Colon (tissue), 2 donors: ENCODE data around the gene ADK.

Experiments
- FAIRE-seq: peaks from 2 replicates; lab custom pipeline; 2012; peaks lifted over from hg19 to GRCh38; lab: Jason Lieb, UNC
- donor health status: control.
- donor health status: control.

Gene ADK

DNA sequence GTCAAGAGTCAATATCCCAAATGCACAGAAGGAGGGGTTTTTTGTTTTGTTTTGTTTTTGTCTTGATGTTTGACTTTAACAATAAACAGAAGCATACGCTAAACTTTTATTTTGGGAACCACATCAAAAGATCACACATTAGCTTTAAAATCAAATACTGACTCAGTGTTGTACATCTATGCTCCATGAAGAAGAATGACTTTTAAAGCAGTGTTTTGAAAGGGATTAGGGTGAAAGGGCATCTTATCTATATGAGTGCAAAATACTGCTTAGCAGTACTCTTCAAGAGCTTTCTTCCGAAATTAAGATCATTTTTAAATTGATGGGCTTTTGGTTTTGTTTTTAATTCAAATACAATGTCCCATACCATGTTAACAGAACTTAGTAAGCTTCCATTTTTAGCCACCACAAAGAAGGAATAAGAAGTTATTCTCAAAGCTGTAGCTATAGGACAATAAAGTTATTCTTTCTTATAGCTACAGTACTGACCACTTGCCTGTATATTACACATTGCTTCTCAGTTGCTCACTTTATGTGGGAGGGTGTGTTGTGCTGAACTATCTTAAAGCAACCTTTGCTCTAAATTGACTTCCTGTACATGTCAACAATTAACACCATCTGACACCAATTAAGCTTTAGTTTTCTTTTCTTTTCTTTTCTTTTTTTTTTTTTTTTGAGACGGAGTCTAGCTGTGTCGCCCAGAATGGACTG lies 531.1 kb downstream of the ADK start:
- peak; percentile 80 for FAIRE-seq

DNA sequence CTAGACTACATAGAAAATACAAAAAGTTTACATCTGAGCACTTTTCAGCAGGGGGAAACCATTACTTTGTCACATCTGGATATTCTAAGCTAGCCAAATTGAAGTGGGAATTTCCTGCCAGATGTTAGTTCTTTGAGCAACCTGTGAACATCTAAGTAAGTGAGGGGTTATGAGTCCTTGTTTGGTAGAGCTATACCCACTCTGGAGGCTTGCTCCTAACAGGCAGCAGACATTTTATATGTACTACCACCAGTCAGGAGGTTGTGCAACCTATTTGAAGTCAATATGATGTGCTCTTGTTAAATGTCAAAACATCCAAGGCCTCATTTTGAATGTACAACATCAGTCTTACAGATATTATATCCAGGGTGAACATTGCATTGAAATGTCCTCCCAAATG lies 532.0 kb downstream of the ADK start:
- FAIRE-seq, result no peak

DNA sequence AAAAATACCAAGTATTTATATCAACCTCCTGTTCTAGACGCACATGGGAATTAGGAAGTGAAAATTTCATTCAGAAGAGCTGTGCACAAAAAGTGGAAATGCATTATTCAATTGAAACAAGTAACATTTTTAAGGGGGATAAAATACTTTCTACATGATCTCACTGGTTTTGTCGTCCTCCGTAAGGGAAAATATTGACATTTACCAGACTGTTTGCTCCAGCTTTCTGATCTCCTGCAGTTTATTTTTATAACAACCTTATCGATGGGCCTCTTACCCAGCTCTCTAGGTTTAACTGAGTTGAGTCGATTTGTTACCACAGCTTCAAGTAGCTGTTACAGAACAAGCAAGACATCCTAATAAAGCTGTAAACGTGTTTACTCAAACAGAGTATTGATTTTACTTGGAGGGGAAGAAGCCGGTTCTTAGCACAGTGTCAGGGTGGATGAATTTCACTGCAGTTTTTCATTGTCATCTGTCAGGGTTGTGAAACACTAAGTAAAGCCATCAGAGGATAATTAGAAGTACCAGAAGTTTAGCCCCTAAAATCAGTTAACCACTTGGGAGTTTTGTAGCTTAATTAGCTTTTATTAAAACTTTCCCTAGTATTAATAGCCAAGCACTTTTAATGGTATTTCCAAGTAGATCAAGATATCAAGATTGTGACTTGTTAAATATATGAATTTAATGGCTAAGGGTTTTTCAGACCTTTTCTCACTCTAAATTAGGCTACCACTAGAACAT lies 532.8 kb downstream of the ADK start:
- FAIRE-seq, result peak; percentile 10

DNA sequence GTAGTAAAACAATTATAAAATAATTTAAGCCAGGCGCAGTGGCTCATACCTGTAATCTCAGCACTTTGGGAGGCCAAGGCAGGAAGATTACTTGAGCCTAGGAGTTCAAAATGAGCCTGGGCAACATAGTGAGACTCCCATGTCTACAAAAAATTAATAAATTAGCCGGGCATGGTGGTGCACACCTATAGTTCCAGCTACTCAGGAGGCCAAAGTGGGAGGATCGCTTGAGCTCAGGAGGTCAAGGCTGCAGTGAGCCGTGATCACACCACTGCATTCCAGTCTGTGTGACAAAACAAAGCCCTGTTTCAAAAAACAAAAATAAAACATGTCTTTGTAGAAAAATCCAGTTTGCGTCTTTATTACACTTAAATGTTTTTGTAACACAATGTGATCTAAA lies 533.4 kb downstream of the ADK start:
- FAIRE-seq, result no peak

- FAIRE-seq, result no peak
These were observed 534.5 kb downstream of the ADK start for GRCh38 chr10:74685564-74685963.

GRCh38 chr10:74690393-74690792 lies 539.4 kb downstream of the ADK start:
- FAIRE-seq, result no peak

DNA sequence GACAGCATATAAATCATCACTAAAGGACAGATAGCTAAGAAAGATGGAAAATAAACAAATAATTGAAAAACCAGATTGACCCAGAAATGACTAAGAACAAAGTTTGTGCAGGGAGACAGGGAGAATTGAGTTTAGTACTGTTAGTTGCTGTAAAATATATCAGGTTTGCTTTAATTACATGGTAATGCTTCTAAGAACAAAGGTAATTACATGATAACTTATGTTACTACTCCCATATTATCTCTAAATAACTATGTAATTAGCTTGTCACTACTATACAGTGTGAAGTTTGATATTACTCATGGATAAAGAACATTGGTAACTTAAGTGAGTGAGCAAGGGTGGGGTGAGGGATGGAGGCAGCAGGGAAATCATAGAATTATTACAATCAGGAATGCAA lies 540.1 kb downstream of the ADK start:
- FAIRE-seq, result no peak

DNA sequence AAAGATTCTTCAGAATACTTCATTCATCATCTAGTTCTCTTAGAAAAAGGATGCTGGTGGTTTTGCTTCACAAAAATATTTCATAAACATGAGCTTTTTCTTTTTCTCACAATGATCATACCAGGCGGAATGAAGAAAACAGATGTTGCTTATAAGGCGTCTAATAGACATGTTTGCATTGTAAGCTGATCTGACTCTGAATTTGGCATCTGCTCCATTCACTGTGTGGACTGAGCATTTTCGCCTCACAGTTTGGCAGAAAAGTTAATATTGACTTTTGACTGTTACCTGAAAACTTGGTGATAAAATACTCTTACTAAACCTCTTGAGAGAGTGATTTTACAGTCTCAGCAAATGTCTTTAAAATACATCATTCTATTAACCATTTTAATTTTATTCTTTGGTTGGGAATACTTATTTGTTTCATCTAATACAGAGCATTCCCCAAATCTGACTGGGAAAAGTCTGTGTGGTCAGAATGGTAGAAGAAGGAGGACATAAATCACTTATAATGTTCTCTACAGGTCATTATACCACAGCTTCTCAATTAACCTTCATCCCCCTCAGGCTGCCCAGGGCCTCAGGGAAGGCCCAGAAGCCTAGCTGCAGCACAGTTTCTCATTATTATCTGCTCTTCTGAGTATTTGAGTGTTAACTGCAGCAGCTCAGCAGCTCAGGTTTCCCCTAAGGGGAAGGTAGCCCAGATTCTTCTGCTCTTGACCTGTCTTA lies 553.8 kb downstream of the ADK start:
- no peak for FAIRE-seq

GRCh38 chr10:74705358-74705980 lies 554.4 kb downstream of the ADK start:
- FAIRE-seq, result no peak

GRCh38 chr10:74706966-74707365 lies 555.9 kb downstream of the ADK start:
- FAIRE-seq, result no peak

DNA sequence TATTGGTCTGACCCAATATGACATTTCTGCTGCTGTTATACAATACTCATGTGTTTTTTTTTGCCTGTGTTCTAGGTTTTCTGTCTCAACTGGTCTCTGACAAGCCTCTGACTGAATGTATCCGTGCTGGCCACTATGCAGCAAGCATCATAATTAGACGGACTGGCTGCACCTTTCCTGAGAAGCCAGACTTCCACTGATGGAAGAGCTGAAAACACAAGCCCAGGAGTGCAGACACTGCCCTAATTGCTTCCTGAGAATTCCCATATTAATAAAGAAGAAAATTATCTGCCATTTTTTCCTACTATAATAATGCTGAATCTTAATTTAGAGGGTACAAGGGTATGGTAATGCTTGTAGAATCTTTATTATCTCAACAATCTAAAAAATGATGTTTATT lies 557.2 kb downstream of the ADK start:
- no peak for FAIRE-seq

DNA sequence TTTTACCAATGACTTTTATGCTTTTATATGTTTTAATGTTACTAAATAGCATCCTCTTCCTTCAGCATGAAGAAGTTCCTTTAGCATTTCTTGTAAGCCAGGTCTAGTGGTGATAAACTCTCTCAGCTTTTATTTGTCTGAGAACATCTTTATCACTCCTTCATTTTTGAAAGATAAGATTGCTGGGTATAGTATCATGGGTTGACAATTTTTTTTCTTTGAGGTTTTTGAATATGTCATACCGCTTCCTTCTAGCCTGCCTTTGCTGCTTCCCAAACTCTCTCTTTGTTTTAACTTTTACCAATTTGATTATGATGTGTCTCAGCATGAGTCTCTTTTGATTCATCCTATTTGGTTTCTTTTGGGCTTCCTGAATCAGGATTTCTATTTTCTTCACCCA lies 567.2 kb downstream of the ADK start:
- FAIRE-seq, result no peak

DNA sequence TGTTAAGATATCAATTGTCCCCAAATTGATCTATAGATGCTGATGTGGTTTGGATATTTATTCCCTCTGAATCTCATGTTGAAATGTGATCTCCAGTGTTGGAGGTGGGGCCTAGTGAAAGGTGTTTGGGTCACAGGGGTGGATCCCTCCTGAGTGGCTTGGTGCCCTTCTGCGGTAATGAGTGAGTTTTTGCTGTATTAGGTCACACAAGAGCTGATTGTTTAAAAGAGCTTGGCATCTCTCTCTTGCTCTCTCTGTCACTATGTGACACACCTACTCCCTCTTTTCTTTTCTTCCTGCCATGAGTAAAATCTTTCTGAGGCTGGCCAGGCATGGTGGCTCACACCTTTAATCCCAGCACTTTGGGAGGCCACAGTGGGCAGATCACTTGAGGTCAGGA lies 577.2 kb downstream of the ADK start:
- FAIRE-seq, result no peak

DNA sequence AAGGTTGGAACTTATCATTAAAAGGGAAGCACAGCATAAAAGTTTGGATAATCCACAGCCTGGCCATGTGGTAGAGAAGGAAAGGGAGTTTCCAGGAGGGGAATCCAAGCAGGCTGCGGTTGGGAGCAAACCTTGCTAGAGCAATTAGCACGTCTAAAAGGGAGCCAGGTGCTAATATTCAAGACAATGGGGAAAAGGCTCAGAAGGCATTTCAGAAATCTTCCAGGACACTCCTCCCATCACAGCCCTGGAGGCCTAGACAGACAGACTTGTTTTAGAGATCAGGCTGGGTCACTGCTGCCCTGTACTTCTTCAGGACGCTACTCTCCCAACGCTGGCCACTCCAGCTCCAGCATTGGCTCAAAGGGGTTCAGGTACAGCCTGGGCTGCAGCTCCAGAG lies 579.2 kb downstream of the ADK start:
- FAIRE-seq, result no peak

DNA sequence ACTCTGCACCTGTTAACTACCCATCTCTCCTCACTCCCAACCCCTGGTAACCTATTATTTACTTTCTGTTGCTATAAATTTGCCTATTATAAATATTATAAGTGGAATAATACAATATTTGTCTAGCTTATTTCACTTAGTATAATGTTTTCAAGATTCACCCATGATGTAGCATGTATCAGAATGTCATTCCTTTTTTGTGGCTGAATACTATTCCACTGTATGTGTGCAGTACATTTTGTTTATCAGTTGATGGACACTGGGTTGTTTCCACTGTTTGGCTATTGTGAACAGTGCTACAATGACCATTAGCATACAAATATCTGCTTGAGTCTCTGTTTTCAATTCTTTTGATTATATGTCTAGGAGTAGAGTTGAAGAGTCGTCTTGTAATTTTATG lies 582.6 kb downstream of the ADK start:
- no peak for FAIRE-seq

GRCh38 chr10:74736029-74736428 lies 585.0 kb downstream of the ADK start:
- no peak for FAIRE-seq

DNA sequence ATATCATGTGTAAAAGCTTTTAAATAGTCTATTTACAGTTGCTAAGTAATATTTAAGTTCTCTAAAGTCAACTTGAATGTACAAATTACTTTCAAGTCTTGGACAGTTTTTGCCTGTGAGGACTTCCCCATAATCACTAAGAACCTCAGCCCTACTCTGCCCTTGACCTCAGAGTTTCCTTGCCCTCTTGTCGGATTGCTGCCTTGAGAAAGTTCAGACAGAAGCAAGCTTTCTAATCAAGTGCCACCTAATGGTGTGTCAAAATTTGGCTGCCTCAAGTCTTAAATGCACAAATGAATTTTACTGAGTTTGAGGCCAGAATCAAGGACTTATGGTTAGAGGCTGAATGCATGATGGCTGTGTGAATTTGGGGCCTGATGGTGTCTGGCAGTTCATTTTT lies 587.0 kb downstream of the ADK start:
- no peak for FAIRE-seq

GRCh38 chr10:74738542-74738941 lies 587.5 kb downstream of the ADK start:
- FAIRE-seq, result no peak

GRCh38 chr10:74738985-74739567 lies 588.1 kb downstream of the ADK start:
- no peak for FAIRE-seq

GRCh38 chr10:74743401-74743800 lies 592.4 kb downstream of the ADK start:
- no peak for FAIRE-seq

GRCh38 chr10:74745449-74745848 lies 594.4 kb downstream of the ADK start:
- FAIRE-seq, result no peak

DNA sequence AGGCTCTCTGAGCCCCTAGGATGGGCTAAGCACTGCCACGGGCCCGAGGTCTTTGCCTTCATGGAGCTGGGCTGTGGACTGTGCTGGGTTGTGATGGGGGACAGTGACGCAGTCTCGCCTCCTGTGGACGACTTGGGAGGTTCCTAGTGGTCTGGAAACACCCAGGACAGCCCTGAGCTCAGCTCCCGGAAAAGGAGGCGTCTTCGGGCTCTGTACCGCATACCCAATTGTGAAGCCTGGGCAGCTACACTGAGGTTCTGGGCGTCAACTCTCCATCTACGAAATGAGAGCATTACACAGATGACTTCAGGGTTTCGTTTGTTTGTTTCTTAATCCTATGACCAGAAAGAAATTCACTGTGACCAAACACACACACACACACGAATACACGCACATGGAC lies 595.8 kb downstream of the ADK start:
- FAIRE-seq, result no peak
